ENCODE results near the gene TEX264.

Gene TEX264

DNA sequence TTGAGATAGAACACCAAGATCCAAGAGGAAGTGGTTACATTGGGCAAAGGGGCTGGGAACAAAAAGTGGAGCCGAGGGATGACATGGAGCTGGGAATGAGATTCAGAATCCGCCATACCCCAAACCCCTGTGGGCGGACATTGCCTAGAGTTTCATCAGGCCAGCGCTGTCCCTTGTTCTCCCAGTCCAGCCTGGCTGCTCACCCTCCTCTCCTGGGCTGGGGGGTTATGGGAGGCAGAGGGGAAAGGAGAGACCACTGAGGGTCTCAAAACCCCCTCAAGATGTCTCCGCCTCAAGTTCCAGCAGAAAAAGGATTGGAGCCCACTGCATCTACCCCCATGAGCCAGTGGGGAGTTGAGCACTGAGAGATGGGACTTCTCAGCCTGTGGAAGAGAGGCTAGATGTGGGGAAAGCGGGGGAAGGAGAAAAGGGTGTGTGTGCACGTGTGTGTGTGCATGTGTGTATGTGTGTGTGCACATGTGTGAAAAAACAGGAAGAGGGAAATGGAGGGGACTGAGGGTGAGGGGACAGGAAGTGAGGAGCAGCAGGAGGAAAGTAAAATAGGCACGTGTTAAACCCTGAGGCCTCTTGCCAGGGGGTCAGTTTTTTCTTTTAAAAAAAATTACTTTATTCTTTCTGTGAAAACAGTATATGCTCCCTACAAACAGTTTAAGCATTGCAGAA is 50.2 kb downstream of the TEX264 start:
- in situ Hi-C loops (cut with HindIII; ENCODE audit: low pct_ligation_motif_present, low sequenced_read_pairs): no loop called here
- TF ChIP-seq CTCF (IDR thresholded peaks at IDR 0.05; ENCODE audit: low read depth, low read length, missing control alignments): no peak
- DNase-seq: no peak
- H3K4me3 ChIP-seq (ENCODE audit: low read depth, low read length): no peak overlapping the region
- H3K36me3 ChIP-seq (replicated peaks): no peaks in the 10 kb centered on the region
- H3K27ac ChIP-seq: no peak overlapping the region
- no peaks in the 10 kb centered on the region for H3K27me3 ChIP-seq (replicated peaks)

DNA sequence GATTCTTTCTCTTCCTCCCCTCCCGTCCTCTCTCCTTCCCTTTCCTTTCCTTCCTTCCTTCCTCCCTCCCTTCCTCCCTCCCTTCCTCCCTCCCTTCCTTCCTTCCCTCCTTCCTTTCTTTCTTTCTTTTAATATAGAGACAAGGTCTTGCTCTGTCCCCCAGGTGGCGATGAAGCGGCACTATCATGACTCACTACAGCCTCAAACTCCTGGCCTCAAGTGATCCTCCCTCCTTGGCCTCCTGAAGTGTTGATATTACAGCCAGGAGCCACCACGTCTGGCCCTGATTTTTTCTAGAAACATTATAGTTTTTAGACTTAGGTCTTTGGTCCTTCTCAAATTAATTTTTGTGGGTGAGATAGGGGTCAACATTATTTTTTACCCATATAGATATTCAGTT is 51.3 kb downstream of the TEX264 start:
- no peaks in the 10 kb centered on the region for H3K36me3 ChIP-seq (replicated peaks)
- DNase-seq: no peak
- H3K4me3 ChIP-seq (ENCODE audit: low read depth, low read length): no peak overlapping the region
- H3K27me3 ChIP-seq (replicated peaks): no peaks in the 10 kb centered on the region
- TF ChIP-seq CTCF (IDR thresholded peaks at IDR 0.05; ENCODE audit: low read depth, low read length, missing control alignments): no peak
- H3K27ac ChIP-seq: no peak overlapping the region
- in situ Hi-C loops (cut with HindIII; ENCODE audit: low pct_ligation_motif_present, low sequenced_read_pairs): no loop called here

DNA sequence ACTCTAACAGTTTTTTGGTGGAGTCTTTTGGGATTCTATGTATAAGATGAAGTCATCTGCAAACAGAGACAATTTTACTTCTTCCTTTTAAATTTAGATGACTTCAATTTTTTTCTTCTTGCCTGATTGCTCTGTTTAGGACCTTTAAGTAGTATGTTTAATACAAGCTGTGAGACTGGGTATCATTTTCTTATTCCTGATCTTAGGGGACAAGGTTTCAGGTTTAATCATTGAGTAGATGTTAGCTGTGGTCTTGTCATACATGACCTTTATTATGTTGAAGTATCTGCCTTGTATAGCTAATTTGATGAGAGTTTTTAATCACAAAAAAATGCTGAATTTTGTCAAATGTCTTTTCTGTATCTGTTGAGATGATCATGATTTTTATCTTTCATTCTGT is 56.4 kb downstream of the TEX264 start:
- no peaks in the 10 kb centered on the region for H3K36me3 ChIP-seq (replicated peaks)
- H3K27ac ChIP-seq: no peak overlapping the region
- no peak overlapping the region for H3K4me3 ChIP-seq (ENCODE audit: low read depth, low read length)
- H3K27me3 ChIP-seq (replicated peaks): no peaks in the 10 kb centered on the region
- no peak for DNase-seq
- TF ChIP-seq CTCF (IDR thresholded peaks at IDR 0.05; ENCODE audit: low read depth, low read length, missing control alignments): no peak
- in situ Hi-C loops (cut with HindIII; ENCODE audit: low pct_ligation_motif_present, low sequenced_read_pairs): no loop called here

DNA sequence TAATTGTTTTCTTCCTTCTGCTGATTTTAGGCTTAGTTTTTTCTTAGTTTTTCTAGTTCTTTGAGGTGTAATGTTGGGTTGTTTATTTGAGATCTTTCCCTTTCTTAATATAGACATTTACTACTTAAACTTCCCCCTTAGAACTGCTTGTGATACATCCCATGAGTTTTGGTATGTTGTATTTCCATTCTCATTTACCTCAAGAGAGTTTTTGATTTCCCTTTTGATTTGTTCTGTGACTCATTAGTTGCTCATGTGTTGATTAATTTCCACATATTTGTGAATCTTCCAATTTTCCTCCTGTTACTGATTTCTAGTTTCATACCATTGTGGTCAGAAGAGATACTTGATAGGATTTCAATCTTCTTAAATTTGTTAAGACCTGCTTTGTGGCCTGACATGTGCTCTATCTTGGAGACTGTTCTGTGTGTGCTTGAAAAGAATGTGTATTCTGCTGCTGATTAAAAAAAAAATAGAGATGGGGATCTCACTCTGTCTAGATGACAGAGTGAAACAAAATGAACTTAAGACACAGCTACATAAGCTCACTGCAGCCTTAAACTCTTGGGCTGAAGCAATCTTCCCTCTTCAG is 58.1 kb downstream of the TEX264 start:
- H3K27me3 ChIP-seq (replicated peaks): no peaks in the 10 kb centered on the region
- TF ChIP-seq CTCF (IDR thresholded peaks at IDR 0.05; ENCODE audit: low read depth, low read length, missing control alignments): no peak
- no peak overlapping the region for H3K4me3 ChIP-seq (ENCODE audit: low read depth, low read length)
- in situ Hi-C loops (cut with HindIII; ENCODE audit: low pct_ligation_motif_present, low sequenced_read_pairs): no loop called here
- no peak overlapping the region for H3K27ac ChIP-seq
- no peak for DNase-seq
- H3K36me3 ChIP-seq (replicated peaks): no peaks in the 10 kb centered on the region

DNA sequence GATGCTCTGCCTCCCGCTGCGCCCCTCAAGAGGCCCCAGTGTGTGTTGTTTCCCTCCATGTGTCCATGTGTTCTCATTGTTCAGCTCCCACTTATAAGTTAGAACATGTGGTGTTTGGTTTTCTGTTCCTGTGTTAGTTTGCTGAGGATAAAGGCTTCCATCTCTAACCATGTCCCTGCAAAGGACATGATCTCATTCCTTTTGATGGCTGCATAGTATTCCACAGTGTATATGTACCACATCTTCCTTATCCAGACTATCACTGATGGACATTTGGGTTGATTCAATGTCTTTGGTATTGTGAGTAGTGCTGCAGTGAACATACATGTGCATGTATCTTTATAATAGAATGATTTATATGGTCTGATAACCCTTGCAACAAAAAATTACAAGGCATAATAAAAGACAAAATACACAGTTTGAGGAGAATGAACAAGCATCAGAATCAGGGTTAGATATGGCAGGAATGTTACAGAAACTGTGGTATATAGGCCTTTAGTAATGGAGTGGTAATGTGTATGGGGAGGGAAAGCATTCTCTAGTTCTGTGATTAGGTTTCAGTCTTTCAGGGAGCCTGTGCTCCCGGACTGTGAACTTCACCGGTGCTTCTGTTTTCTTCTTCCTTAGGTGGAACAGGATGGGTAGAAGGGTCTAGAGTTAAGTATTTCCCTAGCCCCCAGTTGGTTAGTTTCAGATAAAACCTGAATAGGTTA is 63.0 kb downstream of the TEX264 start:
- in situ Hi-C loops (cut with HindIII; ENCODE audit: low pct_ligation_motif_present, low sequenced_read_pairs): no loop called here
- H3K27me3 ChIP-seq (replicated peaks): no peaks in the 10 kb centered on the region
- no peak for DNase-seq
- no peaks in the 10 kb centered on the region for H3K36me3 ChIP-seq (replicated peaks)
- no peak overlapping the region for H3K27ac ChIP-seq
- H3K4me3 ChIP-seq (ENCODE audit: low read depth, low read length): no peak overlapping the region
- TF ChIP-seq CTCF (IDR thresholded peaks at IDR 0.05; ENCODE audit: low read depth, low read length, missing control alignments): no peak

Data from brain microvascular endothelial cell (primary cell).